Ishikawa (cell line): ENCODE results near the gene LCA5.

Experiments
- CEBPB ChIP-seq: IDR thresholded peaks from 2 replicates; pipeline ENCODE4 v1.6.1; 2012
- CREB1 ChIP-seq: IDR thresholded peaks from 2 replicates; pipeline ENCODE4 v1.6.1; 2012; ENCODE audit warnings: low read depth
- EGR1 ChIP-seq: IDR thresholded peaks from 2 replicates; pipeline ENCODE4 v1.6.1; 2012
- EP300 ChIP-seq: IDR thresholded peaks from 2 replicates; pipeline ENCODE4 v1.6.1; 2012; ENCODE audit warnings: borderline replicate concordance
- FOXM1 ChIP-seq: IDR thresholded peaks from 2 replicates; pipeline ENCODE4 v1.6.1; 2012; ENCODE audit warnings: low read depth, borderline replicate concordance
- MAX ChIP-seq: IDR thresholded peaks from 2 replicates; pipeline ENCODE4 v1.6.1; 2012
- NFIC ChIP-seq: IDR thresholded peaks from 2 replicates; pipeline ENCODE4 v1.6.1; 2012
- RAD21 ChIP-seq: IDR thresholded peaks from 2 replicates; pipeline ENCODE4 v1.6.1; 2012; ENCODE audit warnings: low read depth
- REST ChIP-seq: IDR thresholded peaks from 2 replicates; pipeline ENCODE4 v1.6.1; 2012; ENCODE audit warnings: low read depth, mild to moderate bottlenecking
- TAF1 ChIP-seq: IDR thresholded peaks from 2 replicates; pipeline ENCODE4 v1.6.1; 2012; ENCODE audit warnings: low read depth, mild to moderate bottlenecking
- TCF12 ChIP-seq: IDR thresholded peaks from 2 replicates; pipeline ENCODE4 v1.6.1; 2012; ENCODE audit warnings: low read depth
- TEAD4 ChIP-seq: IDR thresholded peaks from 2 replicates; pipeline ENCODE4 v1.6.1; 2012
- USF1 ChIP-seq: IDR thresholded peaks from 2 replicates; pipeline ENCODE4 v1.6.1; 2012
- YY1 ChIP-seq: IDR thresholded peaks from 2 replicates; pipeline ENCODE4 v1.6.1; 2012; ENCODE audit warnings: low read depth
- ZBTB7A ChIP-seq: IDR thresholded peaks from 2 replicates; pipeline ENCODE4 v1.6.1; 2012; ENCODE audit warnings: low read depth

The LCA5 gene

GRCh38 chr6:79469376-79470246, 67.6 kb downstream of the LCA5 start:
- TF ChIP-seq ZBTB7A (no peak), MAX (no peak)

GRCh38 chr6:79468587-79468986, 68.6 kb downstream of the LCA5 start:
- TF ChIP-seq TEAD4 (no peak), ZBTB7A (no peak), REST (no peak), EGR1 (no peak), CEBPB (no peak), USF1 (no peak), MAX (no peak), NFIC (no peak), FOXM1 (no peak), YY1 (no peak), TCF12 (no peak), RAD21 (no peak), TAF1 (no peak), CREB1 (no peak), EP300 (no peak)

- peak; percentile 78 for TF ChIP-seq TEAD4
- TF ChIP-seq EP300: peak; percentile 12; the same call in 1 of the 2 replicates
- TF ChIP-seq CREB1: no peak
- TF ChIP-seq ZBTB7A: no peak
Observed at GRCh38 chr6:79468116-79468515, 69.1 kb downstream of the LCA5 start.

- TF ChIP-seq EGR1 (no peak), CEBPB (no peak), NFIC (no peak)
Observed at GRCh38 chr6:79467716-79468115, 69.5 kb downstream of the LCA5 start.

GRCh38 chr6:79466207-79466834, 70.9 kb downstream of the LCA5 start:
- TF ChIP-seq ZBTB7A: no peak
- peak; percentile 83 for TF ChIP-seq RAD21

- no peak for TF ChIP-seq EP300
- no peak for TF ChIP-seq TCF12
- TF ChIP-seq TEAD4: no peak
- no peak for TF ChIP-seq RAD21
- no peak for TF ChIP-seq CEBPB
- no peak for TF ChIP-seq YY1
- no peak for TF ChIP-seq CREB1
- TF ChIP-seq USF1: no peak
- no peak for TF ChIP-seq MAX
- TF ChIP-seq EGR1: no peak
- TF ChIP-seq FOXM1: no peak
- no peak for TF ChIP-seq TAF1
Observed at GRCh38 chr6:79465381-79465780, 71.8 kb downstream of the LCA5 start.

- TF ChIP-seq TCF12 (peak; percentile 85), RAD21 (no peak; the same call in 1 of the 2 replicates), MAX (0 out of 2 replicates have a peak, but pooled peaks have one; percentile 18), USF1 (no peak), FOXM1 (peak; percentile 72; the same call in 1 of the 2 replicates), YY1 (0 out of 2 replicates have a peak, but pooled peaks have one; percentile 36), ZBTB7A (no peak), CEBPB (0 out of 2 replicates have a peak, but pooled peaks have one; percentile 8), CREB1 (no peak), NFIC (peak; percentile 74), TEAD4 (peak; percentile 91), EP300 (peak; percentile 90), EGR1 (no peak), TAF1 (no peak), REST (no peak)
Observed at GRCh38 chr6:79463621-79464050, 73.6 kb downstream of the LCA5 start.
